SK-N-SH treated with all-trans-retinoic acid at 6 μM for 48 hours (cell line): Measurements from ENCODE around the gene TTC23.

Source experiments
- ATAC-seq: fragments of 200-7000 bp; cut with Tn5 transposase; 3 replicates; pipeline ENCODE4 v1.9.1; 2020; ENCODE audit warnings: mild to moderate bottlenecking, moderate library complexity
- ARNTL ChIP-seq: fragments of 450-650 bp; formaldehyde crosslinking; IDR thresholded peaks from 2 replicates; pipeline ENCODE4 v1.5.0; 2020; ENCODE audit warnings: low read depth, mild to moderate bottlenecking, moderate library complexity, borderline replicate concordance
- BACH2 ChIP-seq: fragments of 250-450 bp; sonication (Bioruptor Pico); IDR thresholded peaks from 2 replicates; pipeline ENCODE4 v1.9.0; 2021; ENCODE audit warnings: mild to moderate bottlenecking, borderline replicate concordance
- CSDC2 ChIP-seq: fragments of 250-450 bp; sonication (Bioruptor Pico); IDR thresholded peaks from 2 replicates; pipeline ENCODE4 v1.5.0; 2020; ENCODE audit warnings: mild to moderate bottlenecking, moderate library complexity
- ESRRG ChIP-seq: fragments of 250-450 bp; sonication (Bioruptor Pico); IDR thresholded peaks from 2 replicates; pipeline ENCODE4 v1.6.1; 2021; ENCODE audit warnings: mild to moderate bottlenecking
- GLIS3 ChIP-seq: fragments of 250-450 bp; sonication (Bioruptor Pico); IDR thresholded peaks from 2 replicates; pipeline ENCODE4 v1.5.0; 2020; ENCODE audit warnings: mild to moderate bottlenecking, moderate library complexity
- ISL1 ChIP-seq: fragments of 250-450 bp; sonication (Bioruptor Pico); IDR thresholded peaks from 2 replicates; pipeline ENCODE4 v2.1.2; 2022; ENCODE audit warnings: mild to moderate bottlenecking, moderate library complexity
- OSR1 ChIP-seq: fragments of 250-450 bp; sonication (Bioruptor Pico); IDR thresholded peaks from 2 replicates; pipeline ENCODE4 v1.8.0; 2022; ENCODE audit warnings: moderate library complexity, mild to moderate bottlenecking, inconsistent platforms
- PPARA ChIP-seq: fragments of 250-450 bp; sonication (Bioruptor Pico); IDR thresholded peaks from 2 replicates; pipeline ENCODE4 v1.5.0; 2020; ENCODE audit warnings: mild to moderate bottlenecking, borderline replicate concordance
- RARB ChIP-seq: fragments of 250-450 bp; sonication (Bioruptor Pico); IDR thresholded peaks from 2 replicates; pipeline ENCODE4 v1.8.0; 2021; ENCODE audit warnings: mild to moderate bottlenecking, moderate library complexity
- SNAI2 ChIP-seq: fragments of 250-450 bp; sonication (Bioruptor Pico); IDR thresholded peaks from 2 replicates; pipeline ENCODE4 v1.5.0; 2020; ENCODE audit warnings: mild to moderate bottlenecking, moderate library complexity
- TCF4 ChIP-seq: fragments of 250-450 bp; sonication (Bioruptor Pico); IDR thresholded peaks from 2 replicates; pipeline ENCODE4 v1.8.0; 2021; ENCODE audit warnings: mild to moderate bottlenecking, moderate library complexity, borderline replicate concordance
- TOX ChIP-seq: fragments of 250-450 bp; sonication (Bioruptor Pico); IDR thresholded peaks from 2 replicates; pipeline ENCODE4 v1.8.0; 2021; ENCODE audit warnings: mild to moderate bottlenecking, moderate library complexity, borderline replicate concordance
- ZC3H10 ChIP-seq: fragments of 250-450 bp; sonication (Bioruptor Pico); IDR thresholded peaks from 2 replicates; pipeline ENCODE4 v1.5.1; 2021; ENCODE audit warnings: mild to moderate bottlenecking, moderate library complexity
- ZFP3 ChIP-seq: fragments of 250-450 bp; sonication (Bioruptor Pico); IDR thresholded peaks from 2 replicates; pipeline ENCODE4 v1.5.0; 2020; ENCODE audit warnings: mild to moderate bottlenecking, moderate library complexity
- ZFP30 ChIP-seq: fragments of 450-650 bp; formaldehyde crosslinking; IDR thresholded peaks from 2 replicates; pipeline ENCODE4 v1.5.0; 2022; ENCODE audit warnings: mild to moderate bottlenecking, moderate library complexity
- ZNF565 ChIP-seq: fragments of 450-650 bp; formaldehyde crosslinking; conservative IDR thresholded peaks from 2 replicates; pipeline ENCODE4 v1.5.0; 2020; ENCODE audit warnings: low read depth, mild to moderate bottlenecking, moderate library complexity
- ZNF70 ChIP-seq: fragments of 450-650 bp; formaldehyde crosslinking; IDR thresholded peaks from 2 replicates; pipeline ENCODE4 v1.5.0; 2020; ENCODE audit warnings: mild to moderate bottlenecking, moderate library complexity
- TF ChIP-seq, protein P1 (sequence below): fragments of 250-450 bp; sonication (Bioruptor Pico); IDR thresholded peaks from 2 replicates; pipeline ENCODE4 v1.8.0; 2021; ENCODE audit warnings: low read depth, mild to moderate bottlenecking, moderate library complexity, borderline replicate concordance
- TF ChIP-seq, protein P2 (sequence below): fragments of 250-450 bp; sonication (Bioruptor Pico); IDR thresholded peaks from 2 replicates; pipeline ENCODE4 v1.5.1; 2021; ENCODE audit warnings: mild to moderate bottlenecking, moderate library complexity
- TF ChIP-seq, protein P3 (sequence below): fragments of 250-450 bp; sonication (Bioruptor Pico); IDR thresholded peaks from 2 replicates; pipeline ENCODE4 v1.5.0; 2020; ENCODE audit warnings: mild to moderate bottlenecking, moderate library complexity
- TF ChIP-seq, protein P4 (sequence below): fragments of 250-450 bp; sonication (Bioruptor Pico); IDR thresholded peaks from 2 replicates; pipeline ENCODE4 v1.5.1; 2020; ENCODE audit warnings: low read depth, mild to moderate bottlenecking, moderate library complexity

TTC23 gene

DNA sequence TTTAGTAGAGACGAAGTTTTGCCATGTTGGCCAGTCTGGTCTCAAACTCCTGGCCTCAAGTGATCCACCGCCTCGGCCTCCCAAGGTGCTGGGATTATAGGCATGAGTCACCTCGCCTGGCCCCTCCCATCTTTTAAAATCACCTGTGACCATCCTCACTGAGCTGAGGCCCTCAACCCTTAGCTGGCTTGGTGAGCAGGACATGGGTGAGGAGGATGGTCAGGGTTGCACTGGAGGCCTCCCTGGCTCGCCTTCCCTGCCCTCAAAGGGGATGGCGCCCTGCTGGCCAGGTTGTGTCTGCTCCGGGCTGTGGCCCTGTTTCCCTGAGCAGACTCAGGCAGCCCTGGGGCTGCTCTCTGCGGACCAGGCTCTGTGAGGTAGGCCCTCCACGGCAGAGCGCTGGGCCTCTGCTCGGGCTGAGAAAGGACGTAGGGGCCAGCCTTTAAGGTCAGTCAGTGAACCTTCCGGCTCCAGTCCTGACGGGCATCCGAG lies 110.8 kb downstream of the TTC23 start:
- ATAC-seq = no peak

DNA sequence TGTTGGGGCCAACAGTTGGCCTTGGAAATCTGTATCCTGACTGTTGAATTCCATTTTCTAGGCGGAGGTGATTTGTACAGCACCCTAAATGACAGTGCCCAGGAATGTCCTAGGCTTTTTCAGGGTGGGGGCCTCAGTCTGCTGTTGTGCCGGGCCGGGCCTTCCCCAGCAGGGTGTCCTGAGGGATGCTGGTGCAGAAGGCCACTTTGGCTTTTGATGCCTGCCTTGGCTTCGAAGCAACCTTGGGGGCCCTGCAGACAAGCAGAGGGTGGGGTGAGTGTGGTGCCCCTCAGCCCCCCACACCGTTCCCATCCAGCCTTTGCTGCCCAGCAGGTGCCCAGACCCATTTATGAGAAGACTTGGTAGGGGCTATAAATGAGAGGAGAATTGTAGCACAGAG lies 111.5 kb downstream of the TTC23 start:
- TF ChIP-seq CSDC2 (CRISPR knock-in tag) = no peak
- TF ChIP-seq GLIS3 (CRISPR knock-in tag) = no peak
- TF ChIP-seq, all 23 proteins: peak for 0
- no peak for ATAC-seq

More for the DNA sequence above, 110.8 kb downstream of the TTC23 start:
- TF ChIP-seq, protein P1, sequence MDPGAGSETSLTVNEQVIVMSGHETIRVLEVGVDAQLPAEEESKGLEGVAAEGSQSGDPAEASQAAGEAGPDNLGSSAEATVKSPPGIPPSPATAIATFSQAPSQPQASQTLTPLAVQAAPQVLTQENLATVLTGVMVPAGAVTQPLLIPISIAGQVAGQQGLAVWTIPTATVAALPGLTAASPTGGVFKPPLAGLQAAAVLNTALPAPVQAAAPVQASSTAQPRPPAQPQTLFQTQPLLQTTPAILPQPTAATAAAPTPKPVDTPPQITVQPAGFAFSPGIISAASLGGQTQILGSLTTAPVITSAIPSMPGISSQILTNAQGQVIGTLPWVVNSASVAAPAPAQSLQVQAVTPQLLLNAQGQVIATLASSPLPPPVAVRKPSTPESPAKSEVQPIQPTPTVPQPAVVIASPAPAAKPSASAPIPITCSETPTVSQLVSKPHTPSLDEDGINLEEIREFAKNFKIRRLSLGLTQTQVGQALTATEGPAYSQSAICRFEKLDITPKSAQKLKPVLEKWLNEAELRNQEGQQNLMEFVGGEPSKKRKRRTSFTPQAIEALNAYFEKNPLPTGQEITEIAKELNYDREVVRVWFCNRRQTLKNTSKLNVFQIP (CRISPR knock-in tag) = no peak
- TF ChIP-seq ZNF565 (CRISPR knock-in tag) = no peak
- no peak for TF ChIP-seq GLIS3 (CRISPR knock-in tag)
- no peak for TF ChIP-seq TCF4
- TF ChIP-seq CSDC2 (CRISPR knock-in tag) = no peak
- no peak for TF ChIP-seq TOX
- no peak for TF ChIP-seq PPARA
- TF ChIP-seq ZFP3 (CRISPR knock-in tag) = no peak

DNA sequence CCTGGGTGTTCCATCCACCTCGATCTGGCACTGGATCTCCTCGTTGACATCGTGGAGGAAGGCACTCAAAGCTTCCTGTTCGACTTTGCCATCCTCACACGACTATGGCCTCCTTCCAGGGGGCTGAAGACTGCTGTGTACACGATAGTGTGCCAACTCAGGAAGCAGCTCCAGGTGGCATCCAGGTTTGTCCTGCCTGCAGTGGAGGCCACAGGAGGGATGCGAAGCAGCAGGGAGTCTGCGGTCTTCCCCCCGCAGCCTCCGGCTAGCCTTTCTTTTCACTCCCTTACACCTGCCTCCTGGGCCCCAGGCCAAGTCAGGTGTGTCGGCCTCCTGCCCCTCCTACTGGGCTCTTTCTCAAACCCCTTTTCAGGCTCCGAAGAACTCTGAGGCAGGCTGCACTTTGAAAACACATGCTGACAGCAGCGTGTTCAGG lies 112.3 kb downstream of the TTC23 start:
- no peak for ATAC-seq
- TF ChIP-seq, protein P2, sequence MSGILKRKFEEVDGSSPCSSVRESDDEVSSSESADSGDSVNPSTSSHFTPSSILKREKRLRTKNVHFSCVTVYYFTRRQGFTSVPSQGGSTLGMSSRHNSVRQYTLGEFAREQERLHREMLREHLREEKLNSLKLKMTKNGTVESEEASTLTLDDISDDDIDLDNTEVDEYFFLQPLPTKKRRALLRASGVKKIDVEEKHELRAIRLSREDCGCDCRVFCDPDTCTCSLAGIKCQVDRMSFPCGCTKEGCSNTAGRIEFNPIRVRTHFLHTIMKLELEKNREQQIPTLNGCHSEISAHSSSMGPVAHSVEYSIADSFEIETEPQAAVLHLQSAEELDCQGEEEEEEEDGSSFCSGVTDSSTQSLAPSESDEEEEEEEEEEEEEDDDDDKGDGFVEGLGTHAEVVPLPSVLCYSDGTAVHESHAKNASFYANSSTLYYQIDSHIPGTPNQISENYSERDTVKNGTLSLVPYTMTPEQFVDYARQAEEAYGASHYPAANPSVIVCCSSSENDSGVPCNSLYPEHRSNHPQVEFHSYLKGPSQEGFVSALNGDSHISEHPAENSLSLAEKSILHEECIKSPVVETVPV (CRISPR knock-in tag) = no peak
- TF ChIP-seq, protein P3, sequence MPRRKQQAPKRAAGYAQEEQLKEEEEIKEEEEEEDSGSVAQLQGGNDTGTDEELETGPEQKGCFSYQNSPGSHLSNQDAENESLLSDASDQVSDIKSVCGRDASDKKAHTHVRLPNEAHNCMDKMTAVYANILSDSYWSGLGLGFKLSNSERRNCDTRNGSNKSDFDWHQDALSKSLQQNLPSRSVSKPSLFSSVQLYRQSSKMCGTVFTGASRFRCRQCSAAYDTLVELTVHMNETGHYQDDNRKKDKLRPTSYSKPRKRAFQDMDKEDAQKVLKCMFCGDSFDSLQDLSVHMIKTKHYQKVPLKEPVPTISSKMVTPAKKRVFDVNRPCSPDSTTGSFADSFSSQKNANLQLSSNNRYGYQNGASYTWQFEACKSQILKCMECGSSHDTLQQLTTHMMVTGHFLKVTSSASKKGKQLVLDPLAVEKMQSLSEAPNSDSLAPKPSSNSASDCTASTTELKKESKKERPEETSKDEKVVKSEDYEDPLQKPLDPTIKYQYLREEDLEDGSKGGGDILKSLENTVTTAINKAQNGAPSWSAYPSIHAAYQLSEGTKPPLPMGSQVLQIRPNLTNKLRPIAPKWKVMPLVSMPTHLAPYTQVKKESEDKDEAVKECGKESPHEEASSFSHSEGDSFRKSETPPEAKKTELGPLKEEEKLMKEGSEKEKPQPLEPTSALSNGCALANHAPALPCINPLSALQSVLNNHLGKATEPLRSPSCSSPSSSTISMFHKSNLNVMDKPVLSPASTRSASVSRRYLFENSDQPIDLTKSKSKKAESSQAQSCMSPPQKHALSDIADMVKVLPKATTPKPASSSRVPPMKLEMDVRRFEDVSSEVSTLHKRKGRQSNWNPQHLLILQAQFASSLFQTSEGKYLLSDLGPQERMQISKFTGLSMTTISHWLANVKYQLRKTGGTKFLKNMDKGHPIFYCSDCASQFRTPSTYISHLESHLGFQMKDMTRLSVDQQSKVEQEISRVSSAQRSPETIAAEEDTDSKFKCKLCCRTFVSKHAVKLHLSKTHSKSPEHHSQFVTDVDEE (CRISPR knock-in tag) = no peak
- no peak for TF ChIP-seq TCF4
- no peak for TF ChIP-seq RARB (CRISPR knock-in tag)
- no peak for TF ChIP-seq ESRRG (CRISPR knock-in tag)
- TF ChIP-seq, protein P1 (CRISPR knock-in tag) = no peak
- TF ChIP-seq ZNF70 (CRISPR knock-in tag) = no peak
- TF ChIP-seq, protein P4, sequence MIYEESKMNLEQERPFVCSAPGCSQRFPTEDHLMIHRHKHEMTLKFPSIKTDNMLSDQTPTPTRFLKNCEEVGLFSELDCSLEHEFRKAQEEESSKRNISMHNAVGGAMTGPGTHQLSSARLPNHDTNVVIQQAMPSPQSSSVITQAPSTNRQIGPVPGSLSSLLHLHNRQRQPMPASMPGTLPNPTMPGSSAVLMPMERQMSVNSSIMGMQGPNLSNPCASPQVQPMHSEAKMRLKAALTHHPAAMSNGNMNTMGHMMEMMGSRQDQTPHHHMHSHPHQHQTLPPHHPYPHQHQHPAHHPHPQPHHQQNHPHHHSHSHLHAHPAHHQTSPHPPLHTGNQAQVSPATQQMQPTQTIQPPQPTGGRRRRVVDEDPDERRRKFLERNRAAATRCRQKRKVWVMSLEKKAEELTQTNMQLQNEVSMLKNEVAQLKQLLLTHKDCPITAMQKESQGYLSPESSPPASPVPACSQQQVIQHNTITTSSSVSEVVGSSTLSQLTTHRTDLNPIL (CRISPR knock-in tag) = no peak
- TF ChIP-seq ZFP30 (CRISPR knock-in tag) = no peak
- TF ChIP-seq SNAI2 (CRISPR knock-in tag) = no peak
- no peak for TF ChIP-seq ZFP3 (CRISPR knock-in tag)
- TF ChIP-seq BACH2 (CRISPR knock-in tag) = no peak
- no peak for TF ChIP-seq ZC3H10 (CRISPR knock-in tag)
- TF ChIP-seq, all 23 proteins: peak for 0

DNA sequence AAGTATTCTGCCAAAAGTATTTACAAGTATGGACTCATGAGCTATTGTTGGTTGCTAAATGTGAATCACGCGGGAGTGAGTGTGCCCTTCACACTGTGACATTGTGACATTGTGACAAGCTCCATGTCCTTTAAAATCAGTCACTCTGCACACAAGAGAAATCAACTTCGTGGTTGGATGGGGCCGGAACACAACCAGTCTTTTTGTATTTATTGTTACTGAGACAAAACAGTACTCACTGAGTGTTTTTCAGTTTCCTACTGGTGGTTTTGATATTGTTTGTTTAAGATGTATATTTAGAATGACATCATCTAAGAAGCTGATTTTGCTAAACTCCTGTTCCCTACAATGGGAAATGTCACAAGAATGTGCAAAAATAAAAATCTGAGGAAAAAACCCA lies 114.2 kb downstream of the TTC23 start:
- ATAC-seq = no peak
- TF ChIP-seq, protein P1 (CRISPR knock-in tag) = no peak
- TF ChIP-seq ISL1 = no peak
- TF ChIP-seq OSR1 = no peak
- TF ChIP-seq, protein P4 (CRISPR knock-in tag) = no peak
- no peak for TF ChIP-seq TOX
- no peak for TF ChIP-seq ESRRG (CRISPR knock-in tag)
- no peak for TF ChIP-seq ARNTL (CRISPR knock-in tag)
- no peak for TF ChIP-seq BACH2 (CRISPR knock-in tag)
- TF ChIP-seq, protein P3 (CRISPR knock-in tag) = no peak
- TF ChIP-seq RARB (CRISPR knock-in tag) = no peak
